ENCODE data around the gene NPLOC4.

DNA sequence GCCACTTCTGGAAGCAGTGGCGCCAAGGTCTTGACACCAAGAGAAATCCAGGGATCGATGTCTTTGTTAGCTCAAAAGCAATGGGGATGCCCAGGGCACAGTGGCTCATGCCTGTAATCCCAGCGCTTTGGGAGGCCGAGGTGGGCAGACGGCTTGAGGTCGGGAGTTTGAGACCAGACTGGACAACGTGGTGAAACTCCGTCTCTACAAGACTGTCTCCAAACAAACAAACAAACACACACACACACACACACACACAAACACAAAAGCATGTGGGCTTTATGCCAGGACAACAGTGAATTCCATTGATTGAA is 62.3 kb downstream of the NPLOC4 start:
- TF ChIP-seq POLR2AphosphoS5 (IDR thresholded peaks at IDR 0.05; ENCODE audit: low read depth) (no peak), GABPA (IDR thresholded peaks at IDR 0.05; ENCODE audit: low read depth) (no peak), SPI1 (IDR thresholded peaks at IDR 0.05; ENCODE audit: borderline replicate concordance, low read depth) (no peak)
- TF ChIP-seq, protein P1, sequence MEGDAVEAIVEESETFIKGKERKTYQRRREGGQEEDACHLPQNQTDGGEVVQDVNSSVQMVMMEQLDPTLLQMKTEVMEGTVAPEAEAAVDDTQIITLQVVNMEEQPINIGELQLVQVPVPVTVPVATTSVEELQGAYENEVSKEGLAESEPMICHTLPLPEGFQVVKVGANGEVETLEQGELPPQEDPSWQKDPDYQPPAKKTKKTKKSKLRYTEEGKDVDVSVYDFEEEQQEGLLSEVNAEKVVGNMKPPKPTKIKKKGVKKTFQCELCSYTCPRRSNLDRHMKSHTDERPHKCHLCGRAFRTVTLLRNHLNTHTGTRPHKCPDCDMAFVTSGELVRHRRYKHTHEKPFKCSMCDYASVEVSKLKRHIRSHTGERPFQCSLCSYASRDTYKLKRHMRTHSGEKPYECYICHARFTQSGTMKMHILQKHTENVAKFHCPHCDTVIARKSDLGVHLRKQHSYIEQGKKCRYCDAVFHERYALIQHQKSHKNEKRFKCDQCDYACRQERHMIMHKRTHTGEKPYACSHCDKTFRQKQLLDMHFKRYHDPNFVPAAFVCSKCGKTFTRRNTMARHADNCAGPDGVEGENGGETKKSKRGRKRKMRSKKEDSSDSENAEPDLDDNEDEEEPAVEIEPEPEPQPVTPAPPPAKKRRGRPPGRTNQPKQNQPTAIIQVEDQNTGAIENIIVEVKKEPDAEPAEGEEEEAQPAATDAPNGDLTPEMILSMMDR (IDR thresholded peaks at IDR 0.05; ENCODE audit: insufficient read depth, low read length), result no peak
- TF ChIP-seq, protein P2, sequence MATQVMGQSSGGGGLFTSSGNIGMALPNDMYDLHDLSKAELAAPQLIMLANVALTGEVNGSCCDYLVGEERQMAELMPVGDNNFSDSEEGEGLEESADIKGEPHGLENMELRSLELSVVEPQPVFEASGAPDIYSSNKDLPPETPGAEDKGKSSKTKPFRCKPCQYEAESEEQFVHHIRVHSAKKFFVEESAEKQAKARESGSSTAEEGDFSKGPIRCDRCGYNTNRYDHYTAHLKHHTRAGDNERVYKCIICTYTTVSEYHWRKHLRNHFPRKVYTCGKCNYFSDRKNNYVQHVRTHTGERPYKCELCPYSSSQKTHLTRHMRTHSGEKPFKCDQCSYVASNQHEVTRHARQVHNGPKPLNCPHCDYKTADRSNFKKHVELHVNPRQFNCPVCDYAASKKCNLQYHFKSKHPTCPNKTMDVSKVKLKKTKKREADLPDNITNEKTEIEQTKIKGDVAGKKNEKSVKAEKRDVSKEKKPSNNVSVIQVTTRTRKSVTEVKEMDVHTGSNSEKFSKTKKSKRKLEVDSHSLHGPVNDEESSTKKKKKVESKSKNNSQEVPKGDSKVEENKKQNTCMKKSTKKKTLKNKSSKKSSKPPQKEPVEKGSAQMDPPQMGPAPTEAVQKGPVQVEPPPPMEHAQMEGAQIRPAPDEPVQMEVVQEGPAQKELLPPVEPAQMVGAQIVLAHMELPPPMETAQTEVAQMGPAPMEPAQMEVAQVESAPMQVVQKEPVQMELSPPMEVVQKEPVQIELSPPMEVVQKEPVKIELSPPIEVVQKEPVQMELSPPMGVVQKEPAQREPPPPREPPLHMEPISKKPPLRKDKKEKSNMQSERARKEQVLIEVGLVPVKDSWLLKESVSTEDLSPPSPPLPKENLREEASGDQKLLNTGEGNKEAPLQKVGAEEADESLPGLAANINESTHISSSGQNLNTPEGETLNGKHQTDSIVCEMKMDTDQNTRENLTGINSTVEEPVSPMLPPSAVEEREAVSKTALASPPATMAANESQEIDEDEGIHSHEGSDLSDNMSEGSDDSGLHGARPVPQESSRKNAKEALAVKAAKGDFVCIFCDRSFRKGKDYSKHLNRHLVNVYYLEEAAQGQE (IDR thresholded peaks at IDR 0.05; ENCODE audit: insufficient replicate concordance, low read depth), result no peak

Measured in HL-60 (cell line).